HG03378 (cell line): Measurements from ENCODE around the gene NUTM1.
A peak's percentile ranks its signal among the peaks of the same experiment; 100 is the strongest.

Experiments
- ATAC-seq: cut with Tn5 transposase; IDR thresholded peaks from one replicate; pipeline ENCODE4 v1.9.1; 2021; ENCODE audit warnings: mild to moderate bottlenecking, moderate library complexity; ENCODE audit not compliant: unreplicated experiment

NUTM1 gene, protein sequence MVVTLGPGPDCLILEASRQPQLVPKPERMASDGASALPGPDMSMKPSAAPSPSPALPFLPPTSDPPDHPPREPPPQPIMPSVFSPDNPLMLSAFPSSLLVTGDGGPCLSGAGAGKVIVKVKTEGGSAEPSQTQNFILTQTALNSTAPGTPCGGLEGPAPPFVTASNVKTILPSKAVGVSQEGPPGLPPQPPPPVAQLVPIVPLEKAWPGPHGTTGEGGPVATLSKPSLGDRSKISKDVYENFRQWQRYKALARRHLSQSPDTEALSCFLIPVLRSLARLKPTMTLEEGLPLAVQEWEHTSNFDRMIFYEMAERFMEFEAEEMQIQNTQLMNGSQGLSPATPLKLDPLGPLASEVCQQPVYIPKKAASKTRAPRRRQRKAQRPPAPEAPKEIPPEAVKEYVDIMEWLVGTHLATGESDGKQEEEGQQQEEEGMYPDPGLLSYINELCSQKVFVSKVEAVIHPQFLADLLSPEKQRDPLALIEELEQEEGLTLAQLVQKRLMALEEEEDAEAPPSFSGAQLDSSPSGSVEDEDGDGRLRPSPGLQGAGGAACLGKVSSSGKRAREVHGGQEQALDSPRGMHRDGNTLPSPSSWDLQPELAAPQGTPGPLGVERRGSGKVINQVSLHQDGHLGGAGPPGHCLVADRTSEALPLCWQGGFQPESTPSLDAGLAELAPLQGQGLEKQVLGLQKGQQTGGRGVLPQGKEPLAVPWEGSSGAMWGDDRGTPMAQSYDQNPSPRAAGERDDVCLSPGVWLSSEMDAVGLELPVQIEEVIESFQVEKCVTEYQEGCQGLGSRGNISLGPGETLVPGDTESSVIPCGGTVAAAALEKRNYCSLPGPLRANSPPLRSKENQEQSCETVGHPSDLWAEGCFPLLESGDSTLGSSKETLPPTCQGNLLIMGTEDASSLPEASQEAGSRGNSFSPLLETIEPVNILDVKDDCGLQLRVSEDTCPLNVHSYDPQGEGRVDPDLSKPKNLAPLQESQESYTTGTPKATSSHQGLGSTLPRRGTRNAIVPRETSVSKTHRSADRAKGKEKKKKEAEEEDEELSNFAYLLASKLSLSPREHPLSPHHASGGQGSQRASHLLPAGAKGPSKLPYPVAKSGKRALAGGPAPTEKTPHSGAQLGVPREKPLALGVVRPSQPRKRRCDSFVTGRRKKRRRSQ

DNA sequence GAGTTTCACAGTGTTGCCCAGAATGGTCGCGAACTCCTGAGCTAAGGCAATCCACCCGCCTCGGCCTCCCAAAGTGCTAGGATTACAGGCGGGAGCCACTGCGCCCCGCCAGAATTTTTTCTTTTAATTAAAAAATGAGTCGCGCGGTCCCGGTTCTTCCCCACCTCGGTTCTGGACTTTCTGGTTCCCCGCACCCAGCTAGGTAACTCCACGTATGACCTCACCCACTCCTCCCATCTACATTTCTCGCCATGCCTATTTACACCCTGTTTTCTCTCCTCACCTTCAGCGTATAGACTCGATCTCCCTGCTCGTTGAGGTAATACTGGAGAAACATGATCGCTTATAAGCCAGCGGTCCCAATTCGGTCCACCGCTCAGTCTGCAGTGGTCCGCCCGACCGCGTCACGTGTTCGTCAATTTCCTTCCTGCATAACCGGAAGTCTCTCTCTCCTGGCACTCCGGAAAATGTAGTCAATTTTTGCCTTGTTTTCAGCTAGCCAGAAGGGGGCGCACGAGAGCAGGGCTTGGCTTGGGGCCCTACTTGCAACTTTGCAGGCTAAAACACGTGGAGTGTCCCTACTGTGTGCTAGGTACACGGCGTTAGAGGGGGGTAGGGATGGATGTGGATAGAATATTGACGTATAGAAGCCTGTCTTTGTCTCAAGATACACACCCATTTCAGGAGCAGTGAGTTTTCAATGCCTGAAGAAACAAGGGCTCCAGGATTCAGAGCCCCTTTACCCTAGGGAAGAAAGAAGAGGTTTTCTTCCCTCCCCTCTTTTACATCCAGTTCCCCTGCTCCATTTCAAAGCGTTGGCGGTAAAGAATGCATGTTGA, at the start of gene NUTM1, which contains the start of gene NOP10:
TSS of gene NUTM1 (plus strand) at position 579 of the 839 bp plus-strand sequence. CDS start 382 bp downstream, outside the sequence.
TSS of gene NOP10 (minus strand) at position 400 of the 839 bp plus-strand sequence. CDS start at position 337, 63 bp downstream.
- peak; percentile 82 for ATAC-seq

DNA sequence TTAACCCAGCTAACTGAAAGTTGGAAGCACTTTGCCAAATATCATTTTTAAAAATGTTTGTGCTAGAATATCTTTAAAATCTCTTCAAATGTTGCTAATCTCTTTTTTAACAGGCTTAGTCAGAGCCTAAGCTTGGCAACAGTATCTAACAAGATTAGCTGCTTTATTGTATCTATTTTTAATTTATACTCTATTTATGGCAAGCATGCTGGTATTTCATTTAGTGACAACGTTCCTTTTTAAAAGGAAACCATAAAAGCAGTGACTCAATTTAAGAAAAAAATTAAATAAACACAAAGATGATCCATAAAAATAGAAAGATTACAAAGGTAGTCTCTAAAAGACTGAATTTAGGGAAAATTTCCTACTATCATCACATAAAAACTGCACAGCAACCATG, 46.1 kb upstream of the NUTM1 start:
- ATAC-seq = no peak

DNA sequence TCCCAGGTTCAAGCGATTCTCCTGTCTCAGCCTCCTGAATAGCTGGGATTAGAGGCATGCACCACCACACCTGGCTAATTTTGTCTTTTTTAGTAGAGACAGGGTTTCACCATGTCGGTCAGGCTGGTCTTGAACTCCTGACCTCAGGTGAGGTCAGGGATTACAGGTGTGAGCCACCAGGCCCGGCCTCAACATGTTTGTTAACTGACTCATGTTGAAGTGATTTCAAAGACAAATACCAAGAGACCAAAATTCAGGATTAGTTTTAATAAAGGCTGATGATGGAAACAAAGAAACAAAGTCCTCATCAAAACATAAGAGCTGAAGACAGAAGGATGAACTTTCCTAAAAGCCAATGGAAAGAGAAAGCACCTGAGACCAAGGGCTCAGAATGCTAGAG, 42.1 kb upstream of the NUTM1 start:
- ATAC-seq = no peak

DNA sequence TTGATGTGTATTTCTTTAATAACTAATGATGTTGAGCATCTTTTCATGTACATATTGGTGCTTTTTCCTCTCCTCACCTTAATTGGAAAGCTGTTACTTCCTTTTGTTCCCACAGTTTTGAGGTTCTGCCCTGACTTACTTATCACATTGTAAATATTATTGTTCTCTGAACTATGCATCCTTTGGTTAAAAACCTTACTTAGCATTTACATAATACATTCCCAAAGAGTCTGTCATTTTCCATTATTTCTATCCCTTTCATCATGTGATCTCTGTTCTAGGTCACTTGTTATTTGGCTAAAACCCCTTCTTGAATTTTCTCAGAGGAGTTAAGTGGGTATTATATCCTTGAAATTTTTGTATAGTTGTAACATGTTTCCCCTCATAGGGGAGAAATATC, 38.5 kb upstream of the NUTM1 start:
- no peak for ATAC-seq

DNA sequence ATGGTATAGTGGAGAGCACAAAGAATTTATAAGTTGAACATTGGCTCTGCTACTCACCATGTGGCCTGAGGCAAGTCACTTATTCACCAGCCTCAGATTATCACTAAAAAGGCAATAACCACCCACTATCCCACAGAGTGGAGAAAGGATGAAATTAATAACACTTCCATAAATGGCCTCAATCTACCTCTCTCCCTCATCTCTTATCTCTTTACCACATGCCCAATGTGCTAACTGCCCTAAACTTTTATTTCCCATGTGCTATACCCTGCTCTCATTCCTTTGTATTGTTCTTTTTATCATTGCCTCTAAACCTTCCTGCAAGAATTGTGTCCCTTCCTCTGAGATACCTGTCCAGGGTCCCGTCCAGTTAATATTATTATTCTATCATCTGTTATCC, 31.6 kb upstream of the NUTM1 start:
- ATAC-seq = no peak

DNA sequence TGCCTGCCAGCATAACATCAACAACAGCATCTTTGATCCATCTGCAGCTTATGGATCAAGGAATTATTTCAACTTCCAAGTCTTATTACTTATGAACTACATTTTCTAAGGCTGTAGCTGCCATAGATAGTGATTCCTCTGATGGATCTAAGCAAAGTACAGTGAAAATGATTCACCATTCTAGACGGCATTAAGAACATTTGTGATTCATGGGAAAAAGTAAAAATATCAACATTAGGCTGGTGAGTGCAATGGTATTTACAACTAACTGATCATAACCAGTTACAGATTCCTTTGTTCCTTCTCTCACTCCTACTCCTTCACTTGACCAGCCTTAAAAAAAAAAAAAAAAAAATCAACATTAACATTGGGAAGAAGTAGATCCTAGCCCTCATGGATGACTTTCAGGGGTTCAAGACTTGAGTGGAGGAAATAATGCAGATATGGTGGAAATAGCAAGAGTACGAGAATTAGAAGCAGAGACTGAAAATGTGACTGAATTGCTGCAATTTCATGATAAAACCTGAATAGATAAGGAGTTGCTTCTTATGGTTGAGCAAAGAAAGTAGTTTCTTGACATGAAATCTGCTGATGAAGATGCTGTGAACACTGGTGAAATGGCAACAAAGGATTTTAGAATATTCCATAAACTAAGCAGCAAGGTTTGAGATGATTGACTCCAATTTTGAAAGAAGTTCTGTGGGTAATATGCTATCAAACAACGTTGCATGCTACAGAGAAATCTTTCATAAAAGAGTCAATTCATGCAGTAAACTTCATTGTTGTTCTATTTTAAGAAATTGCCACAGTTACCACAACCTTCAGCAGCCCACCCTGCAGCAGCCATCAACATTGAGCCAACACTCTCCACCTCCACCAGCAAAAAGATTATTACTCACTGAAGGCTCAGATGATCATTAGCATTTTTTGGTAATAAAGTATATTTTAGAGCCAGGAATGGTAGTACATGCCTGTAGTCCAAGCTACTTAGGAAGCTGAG, 28.3 kb upstream of the NUTM1 start:
- no peak for ATAC-seq

DNA sequence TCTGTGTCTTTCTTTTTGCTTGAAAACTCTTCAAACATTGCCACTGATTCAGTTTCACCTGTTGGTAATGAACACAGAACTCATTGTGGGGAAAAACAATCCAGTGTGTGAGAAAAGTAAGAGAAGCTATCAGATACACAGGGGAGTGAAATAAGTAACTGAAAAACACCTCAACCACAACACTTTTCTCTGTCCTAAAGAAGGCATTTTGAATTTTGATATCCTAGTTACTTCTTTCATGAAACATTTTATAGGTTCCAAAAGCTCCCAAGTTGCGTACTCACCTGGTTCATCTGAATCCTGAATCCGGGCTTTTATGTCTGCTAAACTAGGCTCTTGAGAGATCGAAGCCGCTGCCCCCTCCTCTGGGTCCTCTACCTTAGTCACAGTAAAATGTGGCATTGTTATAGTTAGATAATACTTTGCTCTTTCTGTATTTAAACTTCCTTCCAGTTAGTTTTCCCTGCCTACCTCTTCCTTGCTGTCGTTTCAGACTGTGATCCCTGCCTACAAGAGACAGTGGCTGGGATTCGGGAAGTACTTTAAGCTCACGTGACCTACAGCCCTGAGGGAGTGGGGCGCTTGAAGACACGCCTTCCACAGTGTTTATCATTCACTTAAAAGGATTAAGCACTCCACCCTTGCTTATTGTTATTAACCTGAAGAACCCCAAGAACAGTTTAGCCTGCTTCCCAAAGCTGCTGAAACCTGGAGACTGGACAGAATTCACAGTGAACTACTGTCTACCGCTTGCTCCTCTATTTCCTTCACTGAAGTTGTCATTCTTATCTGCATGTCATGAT, 24.6 kb upstream of the NUTM1 start:
- ATAC-seq = peak; percentile 69

DNA sequence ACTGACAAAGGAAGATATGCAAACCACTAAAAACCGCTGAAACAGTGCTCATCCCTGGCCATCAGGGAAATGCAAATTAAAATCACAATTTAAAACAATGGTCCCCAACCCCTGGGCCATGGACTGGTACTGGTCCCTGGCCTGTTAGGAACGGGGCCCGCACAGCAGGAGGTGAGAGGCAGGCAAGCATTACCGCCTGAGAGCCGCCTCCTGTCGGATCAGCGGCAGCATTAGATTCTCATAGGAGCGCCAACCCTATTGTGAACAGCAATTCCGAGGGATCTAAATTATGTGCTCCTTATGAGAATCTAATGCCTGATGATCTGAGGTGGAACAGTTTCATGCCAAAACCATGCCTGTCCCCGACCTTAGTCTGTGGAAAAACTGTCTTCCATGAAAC, 19.9 kb upstream of the NUTM1 start:
- ATAC-seq = no peak

DNA sequence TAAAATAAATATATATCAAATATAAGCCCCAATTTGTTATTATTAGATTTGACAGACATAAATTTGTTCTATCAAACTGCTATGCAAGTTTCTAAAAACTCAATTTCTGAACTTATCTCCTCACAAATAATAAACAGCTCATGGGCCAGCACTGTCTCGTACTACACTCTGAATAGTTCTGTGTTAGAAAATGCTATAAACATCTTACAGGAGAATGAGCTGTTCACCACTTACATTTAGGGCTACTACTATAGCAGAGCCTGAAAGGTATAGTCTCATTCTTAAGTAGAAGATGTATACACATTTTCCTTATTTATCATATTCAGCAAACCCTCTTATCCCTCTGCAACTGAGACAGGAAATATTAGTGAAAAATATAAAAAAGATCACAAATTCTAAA, 18.2 kb upstream of the NUTM1 start:
- ATAC-seq = no peak

DNA sequence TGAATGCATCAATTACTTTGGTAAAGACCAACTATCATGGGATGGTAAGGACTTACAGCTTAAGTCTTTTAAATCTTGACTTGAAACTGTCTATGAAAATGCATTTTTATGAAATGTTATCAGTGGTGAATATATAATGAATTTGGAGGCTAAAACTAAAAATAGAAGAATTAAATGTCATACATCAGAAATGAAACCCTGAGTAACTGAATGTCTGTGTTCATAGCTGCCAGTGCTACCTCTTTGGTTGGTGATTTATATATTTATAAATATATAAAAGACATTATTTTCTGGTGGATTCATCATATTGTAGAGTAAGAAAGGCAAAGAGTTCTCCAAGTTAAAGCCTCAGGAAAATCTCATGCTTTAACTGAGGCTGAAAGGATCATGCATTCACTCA, 17.7 kb upstream of the NUTM1 start:
- no peak for ATAC-seq

DNA sequence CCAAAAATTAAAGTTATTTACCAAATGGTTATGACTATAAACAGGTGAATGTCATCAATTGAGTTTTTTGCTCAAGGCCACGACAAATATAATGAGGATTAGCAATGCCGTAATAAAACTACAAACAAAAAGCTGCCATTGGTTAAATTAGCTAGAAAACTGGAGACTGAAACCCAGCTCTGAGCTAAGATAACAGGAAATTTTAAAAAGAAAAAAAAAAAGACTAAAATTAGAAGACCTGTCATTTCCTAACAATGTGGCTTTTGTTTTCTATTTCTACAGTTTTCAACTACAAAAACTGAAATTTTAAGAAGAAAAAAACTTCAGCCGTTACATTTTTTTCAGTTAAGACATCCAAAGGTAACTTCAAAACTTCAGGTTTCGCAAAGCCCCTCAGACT, 15.2 kb upstream of the NUTM1 start:
- no peak for ATAC-seq

DNA sequence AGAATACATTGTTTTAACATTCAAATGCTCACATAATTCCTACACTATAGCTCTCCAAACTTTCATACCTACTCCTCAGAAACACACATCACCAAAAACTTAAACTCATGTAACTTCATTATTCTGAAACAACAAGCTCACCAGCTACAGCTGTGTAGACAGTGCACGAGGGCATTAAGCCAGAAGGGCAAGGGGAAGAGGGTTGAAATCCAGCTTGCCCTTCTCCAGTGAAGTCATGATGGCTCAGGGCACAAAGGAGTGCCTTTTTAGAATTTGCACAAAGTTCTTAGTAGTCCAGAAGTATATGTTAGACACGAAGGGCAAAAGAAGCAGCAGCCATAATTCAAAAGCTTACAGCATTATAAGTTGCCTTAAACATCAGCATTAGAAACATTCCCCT, 14.1 kb upstream of the NUTM1 start:
- ATAC-seq = no peak

DNA sequence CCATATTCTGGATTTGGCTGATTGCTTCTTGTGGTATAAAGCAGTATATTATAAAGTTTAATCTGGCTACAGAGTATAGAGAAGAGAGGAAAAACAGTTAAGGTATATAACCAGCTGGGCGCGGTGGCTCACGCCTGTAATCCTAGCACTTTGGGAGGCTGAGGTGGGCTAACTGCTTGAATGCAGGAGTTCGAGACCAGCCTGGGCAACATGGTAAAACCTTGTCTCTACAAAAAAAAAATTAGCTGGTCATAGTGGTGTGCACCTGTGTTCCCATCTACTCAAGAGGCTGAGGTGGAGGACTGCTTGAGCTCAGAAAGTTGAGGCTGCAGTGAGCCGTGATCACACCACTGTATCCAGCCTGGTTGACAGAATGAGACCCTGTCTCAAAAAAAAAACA, 12.8 kb upstream of the NUTM1 start:
- no peak for ATAC-seq

DNA sequence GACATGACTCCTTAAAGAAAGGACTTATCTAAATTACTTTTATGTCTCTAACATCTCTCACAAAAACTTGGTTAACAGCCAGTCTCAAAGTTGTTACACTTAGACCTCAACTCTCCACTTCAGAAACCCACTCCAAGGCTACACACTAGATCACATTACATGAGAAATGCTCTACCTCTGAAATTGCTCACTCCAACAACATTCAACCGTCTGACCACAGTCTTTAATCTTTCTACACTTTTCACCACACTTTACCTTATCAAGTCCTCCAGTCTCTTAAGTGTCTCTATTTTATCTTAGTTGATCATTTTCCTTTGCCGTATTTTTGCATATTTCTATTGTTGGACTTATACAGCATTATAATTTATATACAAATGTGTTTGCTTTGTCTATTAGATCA, 11.3 kb upstream of the NUTM1 start:
- no peak for ATAC-seq

DNA sequence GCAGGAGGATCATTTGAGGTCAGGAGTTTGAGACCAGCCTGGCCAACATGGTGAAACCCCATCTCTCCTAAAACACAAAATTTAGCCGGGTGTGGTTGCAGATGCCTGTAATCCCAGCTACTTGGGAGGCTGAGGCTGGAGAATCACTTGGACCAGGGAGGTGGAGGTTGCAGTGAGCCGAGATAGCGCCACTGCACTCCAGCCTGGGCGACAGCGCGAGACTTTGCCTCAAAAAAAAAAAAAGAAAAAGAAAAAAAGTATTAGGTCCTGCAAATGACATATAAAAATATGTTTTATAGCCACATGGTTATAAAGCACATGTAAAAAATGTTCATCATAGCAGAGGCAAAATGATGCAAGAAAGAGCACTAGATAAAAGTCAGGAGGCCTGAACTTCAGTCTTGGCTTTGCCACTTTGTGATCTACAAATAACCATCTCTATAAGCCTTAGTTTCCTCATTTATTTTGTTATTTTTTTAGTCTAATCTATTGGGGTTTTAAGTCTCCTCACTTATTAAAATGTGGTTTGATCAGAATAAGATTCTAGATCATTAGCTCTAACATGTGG, 10.5 kb upstream of the NUTM1 start:
- no peak for ATAC-seq

DNA sequence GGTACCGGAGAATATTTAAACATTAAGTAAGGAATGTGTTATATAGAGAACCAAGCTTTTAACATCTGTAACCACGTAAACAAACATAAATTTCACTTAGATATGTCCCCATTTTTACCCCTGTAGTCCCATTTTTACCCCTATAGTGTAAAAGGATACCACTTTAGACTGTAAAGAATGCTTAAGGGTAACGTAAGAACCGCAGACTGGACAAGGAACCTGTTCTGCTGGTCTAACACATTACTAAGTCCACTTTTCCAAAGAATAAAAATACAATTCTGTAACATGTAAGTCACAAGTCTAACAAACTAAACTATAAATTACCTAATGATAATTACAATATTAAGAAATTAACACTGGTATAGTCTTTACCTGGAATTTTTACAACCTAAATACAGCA, 8.4 kb upstream of the NUTM1 start:
- no peak for ATAC-seq

DNA sequence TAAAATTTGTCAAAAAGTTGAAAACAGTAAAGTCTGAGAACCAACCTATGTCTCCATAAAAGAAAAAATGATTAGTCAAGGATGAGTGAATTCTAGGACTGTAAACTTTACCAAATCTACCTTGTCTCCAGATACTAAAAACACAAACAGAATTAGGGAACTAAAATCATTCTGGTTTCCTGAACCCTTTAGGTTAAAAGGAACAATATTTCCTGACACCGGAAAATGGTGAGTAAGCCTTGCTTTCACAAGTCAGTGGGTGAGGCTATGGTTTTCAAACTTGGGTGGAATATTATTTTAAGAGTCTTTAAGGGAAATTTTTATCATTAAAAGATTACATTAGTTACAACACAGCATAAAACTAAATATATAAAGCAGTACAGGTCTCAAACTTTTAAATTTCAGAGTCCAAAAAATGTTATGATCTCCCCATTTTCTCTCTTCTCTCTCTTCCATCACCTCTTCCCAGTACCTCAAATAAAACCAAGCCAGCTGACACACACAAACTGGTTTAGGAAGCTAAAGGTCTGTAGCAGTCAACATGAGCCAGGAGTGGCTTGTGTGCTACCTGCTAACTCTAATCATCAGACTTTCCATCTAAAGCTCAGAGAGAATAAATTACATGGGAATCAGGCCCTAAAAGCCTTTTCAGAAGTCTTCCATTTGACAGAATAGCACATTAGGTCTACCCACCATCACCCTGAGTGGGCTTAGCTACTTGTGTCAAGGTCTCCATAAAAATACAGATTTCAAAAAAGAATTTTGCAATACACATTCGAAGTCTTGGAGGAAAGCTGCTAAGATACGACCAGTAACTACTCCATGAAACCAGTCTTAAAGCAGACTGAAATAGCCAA, 7.7 kb upstream of the NUTM1 start:
- no peak for ATAC-seq
